ENCODE results near the gene IPO9. TPM values are rescaled to one million over a fixed set of nuclear protein-coding genes. Genes with fewer than 3 reads are reported as not detected.
"Not testable (repeated sequence)": the region's sequence is repeated elsewhere in the genome, so short reads cannot be mapped to it uniquely, and the experiment has no call there.

IPO9 gene
- total RNA-seq, 1 donor, result 28.9 TPM

GRCh38 chr1:201831371-201831770 lies 2.4 kb downstream of the IPO9 start:
- no peak overlapping the region for H3K4me3 ChIP-seq (ENCODE audit: low read depth, low read length)
- DNase-seq (ENCODE audit: low read depth), result no peak
- TF ChIP-seq CTCF (IDR thresholded peaks at IDR 0.05; ENCODE audit: insufficient read depth, low read depth, low read length), result no peak

- TF ChIP-seq CTCF (IDR thresholded peaks at IDR 0.05; ENCODE audit: insufficient read depth, low read depth, low read length), result no peak
- H3K4me3 ChIP-seq (ENCODE audit: low read depth, low read length), result no peak overlapping the region
- DNase-seq (ENCODE audit: low read depth), result no peak
Observed at GRCh38 chr1:201834621-201835020, 5.7 kb downstream of the IPO9 start.

- H3K4me3 ChIP-seq (ENCODE audit: low read depth, low read length), result no peak overlapping the region
- DNase-seq (ENCODE audit: low read depth), result peak; percentile 26
- no peak for TF ChIP-seq CTCF (IDR thresholded peaks at IDR 0.05; ENCODE audit: insufficient read depth, low read depth, low read length)
Observed at GRCh38 chr1:201838381-201838780, 9.4 kb downstream of the IPO9 start.

- not testable (repeated sequence) for DNase-seq (ENCODE audit: low read depth); H3K4me3 ChIP-seq (ENCODE audit: low read depth, low read length)
Observed at GRCh38 chr1:201839089-201839488, 10.1 kb downstream of the IPO9 start.

- H3K4me3 ChIP-seq (ENCODE audit: low read depth, low read length), result no peak overlapping the region
- no peak for DNase-seq (ENCODE audit: low read depth)
- no peak for TF ChIP-seq CTCF (IDR thresholded peaks at IDR 0.05; ENCODE audit: insufficient read depth, low read depth, low read length)
Observed at GRCh38 chr1:201840055-201840454, 11.1 kb downstream of the IPO9 start.

GRCh38 chr1:201840490-201840889 lies 11.5 kb downstream of the IPO9 start:
- TF ChIP-seq CTCF (IDR thresholded peaks at IDR 0.05; ENCODE audit: insufficient read depth, low read depth, low read length), result no peak
- DNase-seq (ENCODE audit: low read depth), result no peak
- H3K4me3 ChIP-seq (ENCODE audit: low read depth, low read length), result no peak overlapping the region

- no peak overlapping the region for H3K4me3 ChIP-seq (ENCODE audit: low read depth, low read length)
- DNase-seq (ENCODE audit: low read depth), result no peak
- TF ChIP-seq CTCF (IDR thresholded peaks at IDR 0.05; ENCODE audit: insufficient read depth, low read depth, low read length), result no peak
Observed at GRCh38 chr1:201841265-201841912, 12.4 kb downstream of the IPO9 start.

Measured in fibroblast of villous mesenchyme (primary cell).